Peyer's patch (tissue), 4 donors: ENCODE data around the gene TGFA.

Experiments used
- CTCF ChIP-seq, 6 experiments: fragments of 450-650 bp in 4 of 6; fragments of 200-600 bp in 2 of 6; sonication (generic) in 1 of 6; IDR thresholded peaks; one replicate each; pipeline ENCODE4 v1.5.1; 2017 to 2019; ENCODE audit warnings: antibody characterized with exemption in 6 of 6, mild to moderate bottlenecking in 3 of 6, moderate library complexity in 1 of 6
- POLR2A ChIP-seq, 2 donors: fragments of 450-650 bp; IDR thresholded peaks; one replicate each; pipeline ENCODE4 v1.5.1; 2017; ENCODE audit warnings: antibody characterized with exemption in 2 of 2, mild to moderate bottlenecking in 2 of 2, moderate library complexity in 2 of 2

- no peak for TF ChIP-seq CTCF (IDR thresholded peaks at IDR 0.05)
- no peak for TF ChIP-seq POLR2A (IDR thresholded peaks at IDR 0.05)
Measured at GRCh38 chr2:70596293-70596692, 42.7 kb upstream of the TGFA start.
